Gastroesophageal sphincter (tissue), 4 donors: ENCODE measurements around the gene CBFA2T2. TPM values are rescaled to one million over a fixed set of nuclear protein-coding genes. Genes with fewer than 3 reads are reported as not detected.
"Not testable (repeated sequence)": the region's sequence is repeated elsewhere in the genome, so short reads cannot be mapped to it uniquely, and the experiment has no call there.

Source experiments
- ATAC-seq: fragments of 150-250 bp; one replicate; pipeline ENCODE4 v1.9.1; 2016; ENCODE audit warnings: mild to moderate bottlenecking, moderate library complexity
- H3K27ac ChIP-seq, 4 donors: fragments of 200-600 bp; sonication (generic) in 3 of 4; 1 replicate in 3 of 4; 2 replicates in 1 of 4; pipeline ENCODE4 v1.5.1; 2016 to 2019
- H3K27me3 ChIP-seq: fragments of 200-600 bp; sonication (generic); one replicate; pipeline ENCODE4 v1.5.1; 2019
- H3K36me3 ChIP-seq, 2 donors: fragments of 200-600 bp; sonication (generic); one replicate each; pipeline ENCODE4 v1.5.1; 2019; ENCODE audit warnings: control low read depth in 1 of 2
- H3K4me1 ChIP-seq, 3 donors: fragments of 200-600 bp; sonication (generic); 1 replicate in 2 of 3; 2 replicates in 1 of 3; pipeline ENCODE4 v1.5.1; 2016 to 2019; ENCODE audit warnings: control low read depth in 2 of 3
- H3K4me3 ChIP-seq, 2 donors: fragments of 200-600 bp; sonication (generic); one replicate each; pipeline ENCODE4 v1.5.1; 2019; ENCODE audit warnings: mild to moderate bottlenecking in 1 of 2, moderate library complexity in 1 of 2
- H3K9me3 ChIP-seq, 3 donors: fragments of 200-600 bp; sonication (generic); one replicate each; pipeline ENCODE4 v1.5.1; 2017 to 2019; ENCODE audit warnings: control low read depth in 2 of 3
- CTCF ChIP-seq, 4 experiments: fragments of 200-600 bp in 2 of 4; fragments of 450-650 bp in 2 of 4; sonication (generic) in 1 of 4; IDR thresholded peaks; one replicate each; pipeline ENCODE4 v1.5.1; 2017 to 2019; ENCODE audit warnings: antibody characterized with exemption in 4 of 4, mild to moderate bottlenecking in 2 of 4, moderate library complexity in 2 of 4
- EP300 ChIP-seq: sonication (generic); formaldehyde crosslinking; IDR thresholded peaks from one replicate; pipeline ENCODE4 v1.6.1; 2017; ENCODE audit warnings: antibody characterized with exemption, mild to moderate bottlenecking
- POLR2A ChIP-seq, 2 donors: fragments of 450-650 bp; IDR thresholded peaks; one replicate each; pipeline ENCODE4 v1.6.1; 2017; ENCODE audit warnings: antibody characterized with exemption in 2 of 2, mild to moderate bottlenecking in 2 of 2, moderate library complexity in 1 of 2
- POLR2AphosphoS5 ChIP-seq: sonication (generic); formaldehyde crosslinking; IDR thresholded peaks from one replicate; pipeline ENCODE4 v1.6.1; 2017; ENCODE audit warnings: antibody characterized with exemption
- WGBS, 2 donors: methylation state at CpG; one replicate each; pipeline ENCODE4 v1.1.5; 2018; ENCODE audit warnings: low coverage in 1 of 2; 5-methylcytosine and 5-hydroxymethylcytosine counted together
- total RNA-seq, 4 donors: library from RNA; depleted of rRNA; stranded (reverse); fragments of >200 nt; gene quantifications; one replicate each; pipeline ENCODE4 v1.1.0, GENCODE V29; 2016

CBFA2T2 gene
- total RNA-seq, 4 donors from 2014 or later: 11.1 to 17.4 (median 14.2) TPM

- Histone ChIP-seq H3K4me3 (no peak overlapping the region), H3K27ac (no peak overlapping the region), H3K9me3 (no peaks in the 10 kb centered on the region), H3K4me1 (no peaks in the 10 kb centered on the region), H3K36me3 (peaks cover 0 to 96% of the 10 kb centered on the region in 2 donors), H3K27me3 (no peaks in the 10 kb centered on the region)
- ATAC-seq: no peak
- WGBS, 2 donors: 91 to 92% methylated on average over 4 of the region's 4 CpGs
- TF ChIP-seq POLR2A (IDR thresholded peaks at IDR 0.05): no peak
- no peak for TF ChIP-seq POLR2AphosphoS5
Observed at GRCh38 chr20:33627577-33628216, 137.8 kb downstream of the CBFA2T2 start.

- peaks cover 0 to 98% of the 10 kb centered on the region in 2 donors for H3K36me3 ChIP-seq
Observed at GRCh38 chr20:33629533-33629932, 139.6 kb downstream of the CBFA2T2 start.

GRCh38 chr20:33629979-33630378 is 140.1 kb downstream of the CBFA2T2 start:
- 88% methylated on average over 2 to 5 of the region's 5 CpGs for WGBS, 2 donors
- no peaks in the 10 kb centered on the region for H3K27me3 ChIP-seq
- peaks cover 0 to 96% of the 10 kb centered on the region in 2 donors for H3K36me3 ChIP-seq
- H3K27ac ChIP-seq: no peak overlapping the region
- no peaks in the 10 kb centered on the region for H3K4me1 ChIP-seq
- ATAC-seq: no peak
- no peak for TF ChIP-seq POLR2A (IDR thresholded peaks at IDR 0.05)
- TF ChIP-seq POLR2AphosphoS5: no peak
- TF ChIP-seq CTCF (IDR thresholded peaks at IDR 0.05): no peak
- no peak for TF ChIP-seq EP300
- H3K9me3 ChIP-seq: no peaks in the 10 kb centered on the region
- H3K4me3 ChIP-seq: no peak overlapping the region

More at GRCh38 chr20:33629533-33629932, 139.6 kb downstream of the CBFA2T2 start:
- no peak for TF ChIP-seq POLR2A (IDR thresholded peaks at IDR 0.05)
- ATAC-seq: no peak
- no peaks in the 10 kb centered on the region for H3K27me3 ChIP-seq
- H3K27ac ChIP-seq: no peak overlapping the region
- H3K4me3 ChIP-seq: no peak overlapping the region
- no peaks in the 10 kb centered on the region for H3K4me1 ChIP-seq
- no peaks in the 10 kb centered on the region for H3K9me3 ChIP-seq
- 85 to 94% methylated on average over 6 to 10 of the region's 10 CpGs for WGBS, 2 donors

- Histone ChIP-seq H3K36me3 (peaks cover 0 to 95% of the 10 kb centered on the region in 2 donors), H3K27me3 (no peaks in the 10 kb centered on the region), H3K9me3 (no peaks in the 10 kb centered on the region), H3K4me1 (no peaks in the 10 kb centered on the region), H3K27ac (no peak overlapping the region), H3K4me3 (no peak overlapping the region)
- 78 to 95% methylated on average over 4 of the region's 4 CpGs for WGBS, 2 donors
- no peak for ATAC-seq
- TF ChIP-seq POLR2AphosphoS5 (no peak), POLR2A (IDR thresholded peaks at IDR 0.05) (no peak), CTCF (IDR thresholded peaks at IDR 0.05) (no peak), EP300 (no peak)
Observed at GRCh38 chr20:33630507-33630906, 140.6 kb downstream of the CBFA2T2 start.

- H3K27ac ChIP-seq, H3K27me3 ChIP-seq, H3K4me1 ChIP-seq, ATAC-seq, H3K9me3 ChIP-seq, H3K4me3 ChIP-seq: not testable (repeated sequence)
- 65 to 69% methylated on average over 2 to 4 of the region's 4 CpGs for WGBS, 2 donors
- H3K36me3 ChIP-seq: peaks cover 0 to 90% of the 10 kb centered on the region in 2 donors
Observed at GRCh38 chr20:33631910-33632309, 142.0 kb downstream of the CBFA2T2 start.

GRCh38 chr20:33635341-33635740 is 145.4 kb downstream of the CBFA2T2 start:
- 97 to 98% methylated on average over 3 of the region's 3 CpGs for WGBS, 2 donors
- H3K36me3 ChIP-seq: peaks cover 0 to 91% of the 10 kb centered on the region in 2 donors

More at GRCh38 chr20:33635341-33635740, 145.4 kb downstream of the CBFA2T2 start:
- no peak for ATAC-seq
- no peaks in the 10 kb centered on the region for H3K27me3 ChIP-seq
- no peak overlapping the region for H3K4me3 ChIP-seq
- no peaks in the 10 kb centered on the region for H3K9me3 ChIP-seq
- no peak for TF ChIP-seq POLR2A (IDR thresholded peaks at IDR 0.05)
- TF ChIP-seq CTCF (IDR thresholded peaks at IDR 0.05): no peak
- no peak for TF ChIP-seq POLR2AphosphoS5
- no peak for TF ChIP-seq EP300
- H3K27ac ChIP-seq: no peak overlapping the region
- no peaks in the 10 kb centered on the region for H3K4me1 ChIP-seq
